ENCODE data around the gene NRXN3. TPM values are rescaled to one million over a fixed set of nuclear protein-coding genes. Genes with fewer than 3 reads are reported as not detected.

The NRXN3 gene
- total RNA-seq, 4 donors from 2014 or later = 4.1 to 11.9 (median 5.8) TPM

- no peak for TF ChIP-seq CTCF (IDR thresholded peaks at IDR 0.05)
- TF ChIP-seq EP300 (IDR thresholded peaks at IDR 0.05; ENCODE audit: low read depth) = no peak
- TF ChIP-seq POLR2A (IDR thresholded peaks at IDR 0.05) = no peak
- TF ChIP-seq POLR2AphosphoS5 (IDR thresholded peaks at IDR 0.05) = no peak
- H3K9me3 ChIP-seq = no peaks in the 10 kb centered on the region
- no peaks in the 10 kb centered on the region for H3K36me3 ChIP-seq
- DNase-seq = peak; percentile 15
- peaks cover 0 to 6% (median 2%) of the 10 kb centered on the region in 4 donors for H3K4me1 ChIP-seq
- in situ Hi-C loops (cut with MboI; ENCODE audit: low pct_ligation_motif_present in 1 of 4, low pct_unique_long_range_greater_than_20kb in 1 of 4, low sequenced_read_pairs in 3 of 4) = no loop called here
- intact Hi-C loops (cut with DNase I; ENCODE audit: low total_unique reads) = no loop called here
- H3K27ac ChIP-seq = no peak overlapping the region
- H3K4me3 ChIP-seq = no peak overlapping the region
- WGBS, 2 donors (ENCODE audit: low coverage in 1 of 2) = 72% methylated on average over 5 of the region's 5 CpGs; no CpG with 5 or more reads in 1 of the 2 donors
- no peaks in the 10 kb centered on the region for H3K27me3 ChIP-seq
These were observed 1416.2 kb downstream of the NRXN3 start for GRCh38 chr14:79586416-79586815.

DNA sequence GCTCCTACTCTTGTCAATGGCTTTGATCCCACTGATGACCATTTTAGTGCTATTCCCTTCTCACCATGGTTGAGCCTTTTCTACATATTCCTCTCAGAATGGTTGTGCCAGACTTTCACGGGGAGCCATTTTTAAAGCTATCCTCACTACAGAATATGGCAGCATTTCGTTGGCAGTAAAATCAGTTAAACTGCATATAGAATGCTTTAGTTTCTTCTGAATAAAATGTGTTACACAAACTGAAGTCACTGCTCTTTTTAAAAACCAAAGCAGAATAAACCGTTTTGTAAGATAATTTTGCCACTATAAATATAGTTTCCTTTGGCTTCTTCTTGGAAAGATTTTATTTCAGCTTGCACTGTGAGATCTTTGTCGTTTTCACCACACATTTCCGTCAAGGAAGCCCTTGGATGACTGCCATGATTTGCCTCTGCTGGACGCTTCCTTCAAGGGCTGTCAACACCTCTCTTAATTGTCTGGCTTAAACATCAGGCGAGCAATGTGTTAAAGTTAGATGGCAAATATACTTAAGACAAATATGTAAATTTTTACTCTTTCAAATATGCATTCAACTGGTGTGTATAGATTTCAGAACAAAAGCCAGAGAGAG, 1416.9 kb downstream of the NRXN3 start:
- WGBS, 2 donors (ENCODE audit: low coverage in 1 of 2) = 40 to 52% methylated on average over 6 to 7 of the region's 7 CpGs
- TF ChIP-seq CTCF (IDR thresholded peaks at IDR 0.05) = no peak
- TF ChIP-seq POLR2A (IDR thresholded peaks at IDR 0.05) = no peak
- TF ChIP-seq EP300 (IDR thresholded peaks at IDR 0.05; ENCODE audit: low read depth) = no peak
- no peak for TF ChIP-seq POLR2AphosphoS5 (IDR thresholded peaks at IDR 0.05)
- in situ Hi-C loops (cut with MboI; ENCODE audit: low pct_ligation_motif_present in 1 of 4, low pct_unique_long_range_greater_than_20kb in 1 of 4, low sequenced_read_pairs in 3 of 4) = no loop called here
- intact Hi-C loops (cut with DNase I; ENCODE audit: low total_unique reads) = no loop called here
- DNase-seq = no peak
- H3K27ac ChIP-seq = no peak overlapping the region
- no peaks in the 10 kb centered on the region for H3K27me3 ChIP-seq
- H3K36me3 ChIP-seq = no peaks in the 10 kb centered on the region
- H3K4me3 ChIP-seq = no peak overlapping the region
- peaks cover 0 to 6% (median 2%) of the 10 kb centered on the region in 4 donors for H3K4me1 ChIP-seq
- no peaks in the 10 kb centered on the region for H3K9me3 ChIP-seq

- no peak overlapping the region for H3K4me3 ChIP-seq
- H3K9me3 ChIP-seq = no peaks in the 10 kb centered on the region
- TF ChIP-seq POLR2AphosphoS5 (IDR thresholded peaks at IDR 0.05) (no peak), EP300 (IDR thresholded peaks at IDR 0.05; ENCODE audit: low read depth) (no peak), POLR2A (IDR thresholded peaks at IDR 0.05) (no peak), CTCF (IDR thresholded peaks at IDR 0.05) (no peak)
- DNase-seq = no peak
- in situ Hi-C loops (cut with MboI; ENCODE audit: low pct_ligation_motif_present in 1 of 4, low pct_unique_long_range_greater_than_20kb in 1 of 4, low sequenced_read_pairs in 3 of 4) = no loop called here
- no peak overlapping the region for H3K27ac ChIP-seq
- no peaks in the 10 kb centered on the region for H3K36me3 ChIP-seq
- 74 to 100% methylated on average over 1 of the region's 1 CpG for WGBS, 2 donors (ENCODE audit: low coverage in 1 of 2)
- intact Hi-C loops (cut with DNase I; ENCODE audit: low total_unique reads) = no loop called here
- peaks cover 0 to 6% (median 2%) of the 10 kb centered on the region in 4 donors for H3K4me1 ChIP-seq
- H3K27me3 ChIP-seq = no peaks in the 10 kb centered on the region
These were observed 1417.7 kb downstream of the NRXN3 start for GRCh38 chr14:79587875-79588274.

GRCh38 chr14:79588398-79588797, 1418.2 kb downstream of the NRXN3 start:
- DNase-seq = no peak
- Histone ChIP-seq H3K4me3 (no peak overlapping the region), H3K27me3 (no peaks in the 10 kb centered on the region), H3K9me3 (no peaks in the 10 kb centered on the region), H3K36me3 (no peaks in the 10 kb centered on the region), H3K4me1 (peaks cover 0 to 6% (median 2%) of the 10 kb centered on the region in 4 donors), H3K27ac (no peak overlapping the region)
- WGBS, 2 donors (ENCODE audit: low coverage in 1 of 2) = 73 to 88% methylated on average over 2 of the region's 2 CpGs
- intact Hi-C loops (cut with DNase I; ENCODE audit: low total_unique reads) = no loop called here
- in situ Hi-C loops (cut with MboI; ENCODE audit: low pct_ligation_motif_present in 1 of 4, low pct_unique_long_range_greater_than_20kb in 1 of 4, low sequenced_read_pairs in 3 of 4) = no loop called here
- TF ChIP-seq POLR2AphosphoS5 (IDR thresholded peaks at IDR 0.05) = no peak
- TF ChIP-seq POLR2A (IDR thresholded peaks at IDR 0.05) = no peak
- TF ChIP-seq CTCF (IDR thresholded peaks at IDR 0.05) = no peak
- no peak for TF ChIP-seq EP300 (IDR thresholded peaks at IDR 0.05; ENCODE audit: low read depth)
